Measurements from ENCODE around the gene TNS4. TPM values are rescaled to one million over a fixed set of nuclear protein-coding genes. Genes with fewer than 3 reads are reported as not detected.

The TNS4 gene
- total and polyA plus RNA-seq, 2 donors (not counting 1 experiment from before 2014, with no cell fraction given) = not detected

DNA sequence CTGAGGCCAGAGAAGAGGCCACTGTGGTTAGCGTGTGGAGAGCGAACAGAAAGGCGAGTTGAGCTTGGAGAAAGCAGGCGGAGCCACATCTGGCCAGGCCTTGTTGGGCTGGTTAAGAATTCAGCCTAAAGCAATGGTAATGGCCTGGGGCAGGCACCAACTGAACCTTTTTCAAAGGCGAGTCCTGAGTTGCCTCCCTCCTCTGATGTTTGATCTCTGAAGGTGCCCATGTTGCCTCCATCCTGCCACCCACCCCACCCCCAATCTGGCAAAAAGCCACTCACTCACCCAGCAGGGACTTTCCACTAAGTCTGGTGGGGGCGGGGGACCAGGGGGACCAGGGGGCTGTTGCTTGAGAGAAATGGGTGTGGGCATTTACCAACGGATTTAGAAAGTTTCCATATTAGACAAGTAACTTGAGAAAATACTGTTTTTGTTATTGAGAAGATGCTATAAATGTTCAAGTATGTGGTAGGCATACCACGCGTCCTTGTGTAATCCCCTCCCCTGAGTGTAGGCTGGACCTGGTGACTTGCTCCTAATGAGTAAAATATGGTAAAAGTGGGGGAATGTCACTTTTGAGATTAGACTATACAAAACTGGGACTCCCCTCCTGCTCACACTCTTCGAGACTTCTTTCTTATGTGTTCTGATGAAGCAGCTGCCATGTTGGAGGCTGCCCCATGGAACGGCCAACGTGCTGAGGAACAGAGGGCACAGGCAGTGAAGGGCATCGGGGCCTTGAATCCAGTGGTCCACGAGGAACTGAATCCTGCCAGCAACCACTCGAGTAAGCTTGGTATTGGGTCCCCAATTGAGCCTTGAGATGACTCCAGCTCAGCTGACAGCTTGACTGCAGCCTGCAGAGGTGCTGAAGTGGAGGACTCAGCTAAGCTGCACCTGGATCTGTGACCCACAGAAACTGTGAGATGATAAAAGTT, 29.9 kb upstream of the TNS4 start:
- no peaks in the 10 kb centered on the region for H3K36me3 ChIP-seq (replicated peaks in 1 of 2; ENCODE audit: control extremely low read depth in 1 of 2, control insufficient read depth in 1 of 2, extremely low read depth in 1 of 2, insufficient read depth in 2 of 2, low read length in 1 of 2)
- ATAC-seq (ENCODE audit: low read depth) (peak; percentile 15), DNase-seq (peak; percentile 75)
- POLR2A ChIA-PET = interaction anchor here (0.8 to 4.9 kb wide), 9 partner anchors 14 to 1162 kb away, joined by 3 to 60 read pairs (median 5); partner anchors contain the start of gene IGFBP4
- intact Hi-C loops (cut with micrococcal nuclease) = loop anchor here (1.0 to 2.0 kb wide), 2 partner anchors 51 to 169 kb away; no protein-coding TSS in a partner anchor
- 53% methylated on average over 10 of the region's 15 CpGs for WGBS (ENCODE audit: insufficient coverage)
- peaks cover 45 to 51% of the 10 kb centered on the region in 2 donors for H3K4me1 ChIP-seq (ENCODE audit: control insufficient read depth in 2 of 2, insufficient read depth in 2 of 2, low read length in 2 of 2)
- H3K9ac ChIP-seq (ENCODE audit: low read length) = no peak overlapping the region
- Mint-ChIP-seq H3K9me3 (ENCODE audit: insufficient read depth) (no peaks in the 10 kb centered on the region), H3K4me3 (peak overlapping the region; percentile 69), H3K27me3 (no peaks in the 10 kb centered on the region), H3K4me1 (peaks cover 61% of the 10 kb centered on the region), H3K27ac (peak overlapping the region; percentile 87)
- no peaks in the 10 kb centered on the region for H3K27me3 ChIP-seq (replicated peaks in 1 of 4; ENCODE audit: control extremely low read depth in 1 of 4, control insufficient read depth in 3 of 4, insufficient read depth in 4 of 4, low read length in 3 of 4)
- no peaks in the 10 kb centered on the region for H4K20me1 ChIP-seq (ENCODE audit: control insufficient read depth, insufficient read depth, low read length, poor library complexity, severe bottlenecking)
- no peak overlapping the region for H3K4me3 ChIP-seq (ENCODE audit: control extremely low read depth in 1 of 5, extremely low read depth in 1 of 5, insufficient read depth in 1 of 5, low read depth in 2 of 5, low read length in 4 of 5)
- TF ChIP-seq, protein P1, sequence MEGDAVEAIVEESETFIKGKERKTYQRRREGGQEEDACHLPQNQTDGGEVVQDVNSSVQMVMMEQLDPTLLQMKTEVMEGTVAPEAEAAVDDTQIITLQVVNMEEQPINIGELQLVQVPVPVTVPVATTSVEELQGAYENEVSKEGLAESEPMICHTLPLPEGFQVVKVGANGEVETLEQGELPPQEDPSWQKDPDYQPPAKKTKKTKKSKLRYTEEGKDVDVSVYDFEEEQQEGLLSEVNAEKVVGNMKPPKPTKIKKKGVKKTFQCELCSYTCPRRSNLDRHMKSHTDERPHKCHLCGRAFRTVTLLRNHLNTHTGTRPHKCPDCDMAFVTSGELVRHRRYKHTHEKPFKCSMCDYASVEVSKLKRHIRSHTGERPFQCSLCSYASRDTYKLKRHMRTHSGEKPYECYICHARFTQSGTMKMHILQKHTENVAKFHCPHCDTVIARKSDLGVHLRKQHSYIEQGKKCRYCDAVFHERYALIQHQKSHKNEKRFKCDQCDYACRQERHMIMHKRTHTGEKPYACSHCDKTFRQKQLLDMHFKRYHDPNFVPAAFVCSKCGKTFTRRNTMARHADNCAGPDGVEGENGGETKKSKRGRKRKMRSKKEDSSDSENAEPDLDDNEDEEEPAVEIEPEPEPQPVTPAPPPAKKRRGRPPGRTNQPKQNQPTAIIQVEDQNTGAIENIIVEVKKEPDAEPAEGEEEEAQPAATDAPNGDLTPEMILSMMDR (IDR thresholded peaks at IDR 0.05) = no peak
- no peak for TF ChIP-seq EZH2 (IDR thresholded peaks at IDR 0.05; ENCODE audit: borderline replicate concordance, insufficient read depth, low read depth, low read length, poor library complexity, severe bottlenecking)
- no peaks in the 10 kb centered on the region for H3K79me2 ChIP-seq (ENCODE audit: control insufficient read depth, insufficient read depth, low read length)
- H2AFZ ChIP-seq (ENCODE audit: insufficient read depth, low read depth, low read length, poor library complexity, severe bottlenecking) = peak overlapping the region; percentile 35
- H3K27ac ChIP-seq (ENCODE audit: low read length in 2 of 2) = peak overlapping the region; percentile 72 to 80
- peak overlapping the region; percentile 63 for H3K4me2 ChIP-seq (replicated peaks; ENCODE audit: low read depth, low read length, poor library complexity, severe bottlenecking)
- H3K9me3 ChIP-seq (ENCODE audit: control extremely low read depth in 1 of 3, control insufficient read depth in 2 of 3, insufficient read depth in 1 of 3, low read length in 2 of 3) = no peaks in the 10 kb centered on the region
- CTCF ChIA-PET = interaction anchor here (0.5 to 15.0 kb wide), 31 partner anchors 9 to 1667 kb away, joined by 3 to 329 read pairs (median 10); partner anchors contain the start of genes GJD3, IGFBP4, TNS4 and TOP2A

All from B cell (primary cell).